HG03342 (cell line): ENCODE measurements around the gene HCN2.

Source experiments
- ATAC-seq: cut with Tn5 transposase; IDR thresholded peaks from one replicate; pipeline ENCODE4 v1.9.1; 2021; ENCODE audit warnings: mild to moderate bottlenecking, moderate library complexity; ENCODE audit not compliant: unreplicated experiment

The HCN2 gene

GRCh38 chr19:589693-590395 lies at the start of gene HCN2:
Gene HCN2 (plus strand): TSS chr19:589881. CDS start chr19:589946, 65 bp downstream.
- no peak for ATAC-seq

- no peak for ATAC-seq
Observed at GRCh38 chr19:540867-541637, 48.6 kb upstream of the HCN2 start.

DNA sequence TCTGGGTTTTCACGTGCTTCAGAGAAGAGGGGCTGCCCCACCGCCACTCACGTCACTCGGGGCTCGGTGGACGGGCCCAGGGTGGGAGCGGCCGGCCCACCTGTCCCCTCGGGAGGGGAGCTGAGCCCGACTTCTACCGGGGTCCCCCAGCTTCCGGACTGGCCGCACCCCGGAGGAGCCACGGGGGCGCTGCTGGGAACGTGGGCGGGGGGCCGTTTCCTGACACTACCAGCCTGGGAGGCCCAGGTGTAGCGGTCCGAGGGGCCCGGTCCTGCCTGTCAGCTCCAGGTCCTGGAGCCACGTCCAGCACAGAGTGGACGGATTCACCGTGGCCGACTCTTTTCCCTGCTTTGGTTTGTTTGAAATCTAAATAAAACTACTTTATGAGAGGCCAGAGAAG lies 48.0 kb upstream of the HCN2 start:
- ATAC-seq, result no peak

GRCh38 chr19:542173-542866 lies 47.4 kb upstream of the HCN2 start:
- no peak for ATAC-seq

GRCh38 chr19:543910-544608 lies 45.6 kb upstream of the HCN2 start, which contains the start of gene GZMM:
Gene GZMM (plus strand): TSS chr19:544053. CDS start chr19:544072, 19 bp downstream.
- ATAC-seq, result no peak

GRCh38 chr19:547117-547516 lies 42.6 kb upstream of the HCN2 start:
- no peak for ATAC-seq

DNA sequence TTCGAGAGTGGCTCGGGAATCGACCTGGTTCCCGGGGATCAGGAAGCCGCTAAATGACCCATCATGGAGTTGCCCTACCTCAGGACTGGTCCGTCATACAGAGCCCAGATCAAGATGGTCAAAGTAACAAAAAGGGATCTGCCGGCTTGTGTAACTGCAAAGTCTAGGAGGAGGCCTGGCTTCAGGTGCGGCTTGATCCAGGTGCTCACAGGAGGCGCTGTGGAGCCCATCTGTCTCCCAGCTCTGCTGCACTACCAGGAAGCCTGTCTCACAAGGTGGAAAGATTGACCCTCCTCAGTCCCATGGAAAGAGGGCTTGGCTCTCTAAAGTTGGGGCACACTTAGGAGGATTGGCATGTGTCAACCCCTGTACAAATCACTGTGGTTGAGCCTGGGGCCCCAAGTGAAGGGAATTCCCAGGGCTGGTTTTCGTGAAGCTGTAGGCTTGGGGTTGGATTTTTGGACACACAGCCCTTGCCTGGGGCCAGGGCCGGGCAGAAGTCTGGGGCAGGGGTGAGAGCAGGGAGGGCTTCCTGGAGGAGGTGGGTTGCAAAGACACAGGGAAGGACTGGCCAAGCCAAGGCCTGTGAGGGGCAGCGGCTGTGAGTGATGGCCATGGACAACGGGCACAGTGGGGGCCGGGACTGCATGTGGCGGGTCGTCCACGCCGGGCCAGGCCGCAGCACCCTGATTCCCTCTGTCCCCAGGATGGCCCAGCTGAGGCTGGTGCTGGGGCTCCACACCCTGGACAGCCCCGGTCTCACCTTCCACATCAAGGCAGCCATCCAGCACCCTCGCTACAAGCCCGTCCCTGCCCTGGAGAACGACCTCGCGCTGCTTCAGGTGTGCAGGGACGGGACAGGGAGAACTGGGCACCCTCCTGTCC lies 41.6 kb upstream of the HCN2 start:
- no peak for ATAC-seq

- no peak for ATAC-seq
Observed at GRCh38 chr19:548886-549830, 40.5 kb upstream of the HCN2 start.

- no peak for ATAC-seq
Observed at GRCh38 chr19:554817-555216, 34.9 kb upstream of the HCN2 start.

DNA sequence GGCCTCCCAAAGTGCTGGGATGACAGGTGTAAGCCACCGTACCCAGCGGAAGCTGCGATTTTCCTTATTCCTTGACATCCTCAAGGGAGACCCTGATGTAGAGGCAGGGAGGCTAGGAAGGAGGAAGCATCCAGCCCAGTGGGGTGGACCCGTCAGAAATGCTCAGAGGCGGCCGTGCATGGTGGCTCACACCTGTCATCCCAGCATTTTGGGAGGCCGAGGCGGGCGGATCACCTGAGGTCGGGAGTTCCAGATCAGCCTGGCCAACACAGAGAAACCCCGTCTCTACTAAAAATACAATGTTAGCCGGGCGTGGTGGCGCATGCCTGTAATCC lies 34.2 kb upstream of the HCN2 start:
- no peak for ATAC-seq

DNA sequence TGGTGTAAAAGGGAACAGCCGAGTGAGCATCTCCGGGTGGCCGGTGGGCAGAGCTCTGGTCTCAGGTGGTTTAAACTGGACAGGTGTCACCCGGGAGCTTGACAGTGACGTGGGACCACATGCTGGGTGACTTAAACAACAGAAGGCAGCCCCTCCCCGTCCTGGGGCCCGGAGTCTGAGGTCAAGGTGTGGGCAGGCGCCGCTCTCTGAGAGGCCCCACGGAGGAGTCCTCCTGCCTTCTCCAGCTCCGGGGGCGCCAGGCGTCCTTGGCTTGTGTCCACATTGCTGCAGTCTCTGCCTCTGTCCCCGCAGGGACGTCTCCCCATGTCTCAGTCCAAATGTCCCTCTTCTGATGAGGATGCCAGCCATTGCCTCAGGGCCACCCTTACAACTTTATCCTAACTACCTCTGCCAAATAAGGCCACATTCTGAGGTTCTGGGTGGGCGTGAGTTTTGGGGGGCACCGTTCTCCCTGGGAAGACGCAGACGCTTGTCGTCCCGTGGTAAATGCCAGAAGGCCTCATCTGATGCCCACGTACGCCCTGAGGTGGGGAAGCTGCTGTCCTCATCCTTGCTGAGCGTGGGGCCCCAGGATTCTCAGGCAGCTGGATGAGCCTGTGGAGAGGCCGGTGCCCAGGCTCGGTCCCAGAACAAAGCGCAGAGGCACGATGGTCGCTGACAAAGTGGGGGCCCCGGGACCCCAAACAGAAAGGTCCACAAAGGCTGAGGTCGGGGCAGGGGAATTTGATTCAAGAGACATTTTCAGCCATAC lies 32.9 kb upstream of the HCN2 start:
- no peak for ATAC-seq

GRCh38 chr19:558770-559439 lies 30.8 kb upstream of the HCN2 start:
- no peak for ATAC-seq

GRCh38 chr19:560121-560520 lies 29.6 kb upstream of the HCN2 start:
- no peak for ATAC-seq

- no peak for ATAC-seq
Observed at GRCh38 chr19:566403-566802, 23.3 kb upstream of the HCN2 start.

GRCh38 chr19:566844-567243 lies 22.8 kb upstream of the HCN2 start:
- no peak for ATAC-seq

DNA sequence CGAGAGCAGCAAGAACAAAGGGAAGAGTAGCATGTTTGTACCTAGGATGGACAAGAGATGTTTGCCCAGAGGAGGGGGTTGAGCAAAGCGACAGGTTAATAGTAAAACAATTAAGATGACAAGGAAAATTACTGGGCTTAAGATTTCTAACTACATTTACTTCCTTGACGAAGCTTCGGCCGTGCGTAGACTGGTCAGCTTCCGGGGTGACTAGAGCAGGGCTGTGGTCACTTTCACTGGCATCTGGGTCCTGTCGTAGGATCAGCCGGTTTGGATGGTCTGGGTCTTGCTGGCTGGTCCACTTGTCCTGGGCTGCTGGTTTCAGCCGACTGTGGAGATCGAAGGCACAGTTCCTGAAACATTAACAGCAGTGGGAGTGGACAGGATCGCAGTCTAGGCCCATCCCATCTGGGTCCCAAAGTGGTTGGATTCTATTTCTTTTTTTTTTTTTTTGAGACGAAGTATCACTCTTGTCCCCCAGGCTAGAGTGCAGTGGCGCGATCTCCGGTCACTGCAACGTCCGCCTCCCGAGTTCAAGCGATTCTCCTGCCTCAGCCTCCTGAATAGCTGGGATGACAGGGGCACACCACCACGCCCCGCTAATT lies 22.3 kb upstream of the HCN2 start:
- ATAC-seq, result no peak

- no peak for ATAC-seq
Observed at GRCh38 chr19:570251-570686, 19.4 kb upstream of the HCN2 start.
